CD1c-positive myeloid dendritic cell (primary cell): ENCODE measurements around the gene CELSR3.
A peak's percentile ranks its signal among the peaks of the same experiment; 100 is the strongest.

ENCODE experiments used
- DNase-seq: peaks from one replicate; pipeline ENCODE4 v3.0.0-alpha.2; 2016; ENCODE audit errors: extremely low spot score

CELSR3 gene

DNA sequence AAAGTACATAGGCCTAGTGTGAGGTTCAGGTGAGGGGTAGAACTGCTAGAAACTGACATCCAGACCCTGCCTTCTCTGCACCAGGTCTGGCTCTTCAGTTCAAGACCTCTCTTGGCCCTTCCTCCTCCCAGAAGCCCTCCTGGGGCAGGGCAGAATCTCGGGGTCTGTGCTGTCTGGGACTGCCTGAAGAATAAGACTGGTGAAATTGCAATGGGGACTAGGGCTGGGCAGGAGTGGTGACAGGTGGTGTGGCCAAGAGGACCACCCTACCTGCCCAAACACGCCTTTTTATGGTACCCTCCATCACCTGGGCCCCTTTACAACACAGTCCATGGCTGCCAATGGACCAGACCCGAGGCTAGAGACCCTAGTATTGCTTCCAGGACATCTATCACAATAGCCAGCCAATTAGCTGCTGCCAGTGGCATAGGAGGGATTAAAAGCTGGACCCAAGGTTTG lies 24.6 kb upstream of the CELSR3 start:
- DNase-seq = no peak

DNA sequence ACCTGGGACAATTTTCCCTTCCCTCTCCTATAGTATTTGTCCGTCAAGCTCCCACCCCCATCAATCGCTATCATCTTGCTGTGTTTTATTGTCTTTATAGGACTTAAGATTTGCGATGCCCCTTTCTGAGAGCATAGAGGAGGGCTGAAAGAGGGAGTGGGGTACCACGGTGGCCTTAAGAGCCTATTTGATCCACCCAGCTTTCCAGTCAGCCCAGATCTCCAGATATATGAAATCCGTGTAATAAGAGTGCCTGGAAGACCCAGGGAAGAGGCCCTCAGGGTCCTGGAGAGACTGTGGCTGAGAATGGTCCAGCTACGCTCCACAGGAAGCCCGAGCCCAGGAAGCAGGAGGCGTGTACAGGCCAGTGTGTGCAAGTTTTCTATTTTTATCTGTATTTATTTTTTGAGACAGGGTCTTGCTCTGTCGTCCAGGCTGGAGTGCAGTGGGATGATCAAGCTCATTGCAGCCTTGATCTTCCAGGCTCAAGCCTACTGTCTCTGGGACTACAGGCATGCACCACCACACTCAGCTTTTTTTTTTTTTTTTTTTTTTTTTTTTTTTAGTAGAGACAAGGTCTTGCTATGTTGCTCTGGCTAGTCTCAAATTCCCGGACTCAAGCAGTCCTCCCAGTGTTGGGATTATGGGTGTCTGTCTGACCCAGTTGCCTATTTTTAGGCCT lies 24.0 kb upstream of the CELSR3 start:
- no peak for DNase-seq

DNA sequence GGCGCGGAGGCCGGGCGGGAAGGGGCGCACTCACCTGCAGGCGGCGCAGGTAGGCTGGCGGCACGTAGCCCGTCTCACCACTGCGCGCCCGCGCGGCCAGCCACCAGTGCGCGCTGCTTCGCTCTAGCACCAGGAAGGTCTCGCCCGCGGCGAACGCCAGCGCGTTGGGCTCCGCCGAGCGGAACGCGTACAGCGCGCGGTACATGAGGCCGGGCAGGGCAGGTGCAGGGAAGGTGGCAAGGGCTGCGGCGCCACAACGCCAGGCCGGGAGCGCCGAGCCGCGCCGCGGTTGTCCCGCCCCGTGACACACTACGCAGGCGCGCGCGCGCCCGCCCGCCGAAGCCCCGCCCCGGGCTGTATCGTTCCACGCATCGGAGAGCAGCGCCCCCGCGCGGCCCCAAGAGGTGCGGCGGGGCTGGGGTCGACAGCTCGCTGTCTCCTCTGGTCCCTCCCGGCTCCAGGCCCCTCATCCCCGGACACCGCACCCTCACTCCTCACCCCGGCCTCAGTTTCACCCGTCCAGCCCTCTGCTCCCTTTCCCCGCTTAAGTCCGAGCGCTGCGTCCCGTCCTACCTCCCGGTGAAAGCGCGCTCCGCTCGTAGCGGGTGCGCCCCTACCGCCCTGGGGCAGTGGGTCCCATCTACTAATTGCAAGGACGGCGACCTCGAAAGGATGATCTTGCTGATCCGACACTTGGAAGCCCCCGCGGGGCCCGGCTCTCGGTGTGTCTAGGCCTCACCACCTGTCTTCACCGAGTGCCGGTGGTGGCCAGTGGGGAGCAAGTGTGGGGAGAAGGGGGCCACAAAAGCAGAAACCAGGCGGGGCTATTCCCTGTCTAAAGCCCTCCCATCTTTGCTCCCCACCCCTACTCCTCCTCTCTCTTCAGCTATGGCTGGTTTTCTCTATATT lies 23.2 kb upstream of the CELSR3 start, which contains the start of gene NCKIPSD:
NCKIPSD (minus strand) TSS at position 313 of the 909 bp plus-strand sequence; CDS start at position 205, 108 bp downstream.
- DNase-seq = peak; percentile 96

DNA sequence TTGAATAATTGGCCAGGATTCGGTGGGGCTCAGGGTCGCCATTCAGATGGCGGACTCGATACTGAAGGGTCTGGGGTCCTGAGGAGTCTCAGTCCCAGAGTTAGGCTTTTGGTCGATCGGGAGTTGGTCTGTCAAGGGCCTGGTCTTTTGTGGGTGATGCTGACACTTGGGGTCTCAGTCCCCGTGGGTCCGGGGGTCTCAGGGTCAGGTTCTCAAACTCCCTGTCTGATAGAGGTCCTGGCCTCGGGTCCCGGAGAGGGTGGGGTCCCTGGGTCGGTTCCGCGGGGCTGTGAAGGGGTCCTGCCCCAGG lies 22.6 kb upstream of the CELSR3 start:
- DNase-seq = no peak

DNA sequence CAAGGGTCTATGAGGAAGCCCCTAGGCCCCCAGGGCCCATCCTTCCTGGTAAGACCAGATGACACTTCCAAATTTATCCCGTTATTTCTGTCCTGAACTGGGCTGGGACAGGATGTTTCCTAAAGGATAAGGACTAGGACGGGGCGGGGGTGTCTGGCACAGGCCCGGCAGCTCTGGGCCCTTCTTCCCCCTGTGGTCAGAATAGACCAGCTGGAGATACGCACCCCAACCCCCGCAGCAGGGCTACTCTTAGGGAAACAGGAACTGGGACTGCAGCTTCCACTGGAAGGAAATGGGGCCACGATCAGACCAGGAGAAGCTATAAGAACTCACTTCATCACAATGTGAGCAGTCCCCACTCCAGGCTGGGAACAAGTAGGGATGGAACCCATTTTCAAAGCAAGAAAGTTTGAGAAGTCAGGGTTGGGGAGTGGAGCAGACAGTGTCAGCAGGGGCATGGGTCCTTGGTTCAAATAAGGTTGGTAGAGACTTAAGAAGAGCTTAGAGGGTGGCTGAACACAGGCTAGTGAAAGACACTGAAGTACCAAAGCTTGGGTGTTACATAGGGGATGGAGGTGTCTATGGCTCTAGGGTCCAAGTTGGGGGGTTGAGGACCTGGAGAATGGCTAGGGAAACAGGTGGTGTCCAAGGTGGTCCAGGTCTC lies 21.9 kb upstream of the CELSR3 start:
- DNase-seq = peak; percentile 88

DNA sequence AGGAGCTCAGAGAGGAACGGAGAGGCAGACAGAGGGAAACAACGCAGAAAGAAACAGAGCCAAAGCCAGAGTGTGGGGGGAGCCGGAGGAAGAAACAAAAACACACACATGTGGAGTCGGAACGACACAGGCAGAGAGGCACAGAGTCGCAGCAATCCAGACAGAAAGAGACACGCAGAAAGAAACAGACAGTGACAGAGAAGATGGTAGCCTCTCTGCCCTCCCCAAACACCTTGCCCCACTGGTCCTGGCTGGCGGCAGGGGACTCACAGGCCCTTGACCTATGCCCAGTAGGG lies 21.3 kb upstream of the CELSR3 start:
- no peak for DNase-seq

DNA sequence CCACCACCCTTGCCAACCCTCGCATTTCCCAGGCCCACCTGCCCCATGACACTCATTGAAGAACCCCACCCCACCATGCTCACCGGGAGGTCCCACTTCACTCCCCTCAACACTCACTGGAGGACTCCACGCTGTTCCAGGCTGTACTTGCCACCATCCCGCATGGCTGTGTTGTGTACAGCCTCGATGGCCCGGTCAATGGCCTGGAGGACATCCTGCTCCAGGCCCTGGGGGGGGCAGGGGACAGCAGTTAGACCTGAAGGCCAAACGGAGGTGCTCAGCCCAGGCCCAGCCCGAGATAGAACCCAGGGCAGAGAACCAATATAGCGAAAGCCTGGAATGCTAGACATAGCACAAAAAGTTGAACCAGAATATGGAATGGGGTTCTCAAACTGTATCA lies 20.1 kb upstream of the CELSR3 start:
- DNase-seq = no peak

DNA sequence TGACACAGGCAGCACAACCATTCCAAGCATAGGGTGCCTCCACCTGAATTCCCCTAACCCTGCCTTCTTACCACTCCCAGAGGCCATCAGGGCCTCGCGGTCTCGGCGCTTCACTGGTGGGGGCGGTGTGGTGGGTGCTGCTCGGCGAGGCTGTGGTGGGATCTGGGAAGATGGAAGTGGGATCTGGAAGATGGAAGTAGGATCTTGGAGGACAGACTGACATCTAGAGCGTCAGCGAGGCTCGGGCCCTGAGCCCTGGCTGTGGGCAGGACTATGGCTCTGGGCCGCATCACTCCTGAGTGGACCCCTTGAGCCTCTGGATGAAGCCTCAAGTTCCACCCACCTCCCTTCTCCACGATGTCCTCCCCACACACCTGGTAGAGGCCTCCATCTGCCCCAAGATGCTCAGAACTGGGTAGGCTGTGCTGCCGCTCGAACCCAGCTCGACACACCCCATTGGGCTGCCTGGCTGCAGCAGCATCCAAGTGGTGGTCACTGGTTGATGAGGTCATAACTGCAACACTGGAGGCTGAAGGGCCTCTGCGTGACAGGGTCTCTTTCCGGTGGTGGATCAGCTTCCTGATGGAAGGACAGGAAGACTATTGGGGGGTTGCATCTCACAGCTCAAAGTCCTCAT lies 19.4 kb upstream of the CELSR3 start:
- no peak for DNase-seq

DNA sequence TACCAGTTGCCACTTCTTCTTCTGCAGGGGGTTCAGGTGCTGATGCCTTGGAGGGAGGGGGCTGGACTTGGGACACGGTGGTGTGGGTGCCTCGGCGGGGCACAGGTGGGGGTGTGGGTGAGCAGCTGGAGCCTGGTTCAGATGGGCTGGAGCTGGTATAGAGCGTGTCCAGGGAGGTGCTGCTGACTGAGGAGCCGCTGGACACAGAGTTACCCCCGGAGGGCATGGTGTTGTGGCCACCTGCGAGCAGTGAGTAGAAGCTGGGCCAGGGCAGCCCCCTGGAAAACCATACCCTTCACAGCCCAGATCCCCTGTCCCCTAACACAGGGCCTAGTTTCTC lies 18.8 kb upstream of the CELSR3 start:
- DNase-seq = no peak

DNA sequence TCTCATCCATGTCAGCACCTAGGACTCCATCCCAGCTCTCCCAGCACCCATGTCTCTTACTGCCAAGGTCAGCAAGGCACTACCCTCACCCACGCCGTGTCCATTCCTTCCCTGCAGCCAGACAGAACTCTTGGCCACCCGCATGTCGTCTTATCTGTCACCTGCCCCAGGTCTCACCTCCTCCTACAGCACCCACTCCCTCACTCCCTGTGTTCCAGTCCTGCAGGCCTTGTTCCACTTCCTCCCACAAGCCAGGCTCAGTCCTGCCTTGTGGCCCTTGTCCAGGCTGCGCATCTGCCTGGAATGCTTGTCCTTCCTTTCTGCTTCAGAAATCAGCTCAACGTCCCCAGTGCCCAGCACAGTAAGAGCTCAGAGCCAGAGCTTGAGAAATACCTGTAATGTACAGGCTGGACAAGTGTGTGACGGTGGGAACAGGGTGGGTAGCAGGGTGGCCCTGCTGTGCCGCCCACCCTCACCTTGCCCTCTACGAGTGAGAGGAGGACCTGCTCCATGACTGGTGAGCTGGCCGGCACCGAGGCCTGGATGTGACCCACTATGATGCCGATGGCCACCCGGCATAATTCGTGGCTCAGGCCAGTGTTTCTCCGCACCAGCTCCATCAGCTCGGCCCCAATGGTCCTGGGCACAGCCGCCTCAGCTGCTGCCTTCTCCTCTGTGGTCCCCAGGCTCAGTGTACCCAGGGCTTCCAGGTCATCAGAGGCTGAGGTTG lies 18.3 kb upstream of the CELSR3 start:
- no peak for DNase-seq

DNA sequence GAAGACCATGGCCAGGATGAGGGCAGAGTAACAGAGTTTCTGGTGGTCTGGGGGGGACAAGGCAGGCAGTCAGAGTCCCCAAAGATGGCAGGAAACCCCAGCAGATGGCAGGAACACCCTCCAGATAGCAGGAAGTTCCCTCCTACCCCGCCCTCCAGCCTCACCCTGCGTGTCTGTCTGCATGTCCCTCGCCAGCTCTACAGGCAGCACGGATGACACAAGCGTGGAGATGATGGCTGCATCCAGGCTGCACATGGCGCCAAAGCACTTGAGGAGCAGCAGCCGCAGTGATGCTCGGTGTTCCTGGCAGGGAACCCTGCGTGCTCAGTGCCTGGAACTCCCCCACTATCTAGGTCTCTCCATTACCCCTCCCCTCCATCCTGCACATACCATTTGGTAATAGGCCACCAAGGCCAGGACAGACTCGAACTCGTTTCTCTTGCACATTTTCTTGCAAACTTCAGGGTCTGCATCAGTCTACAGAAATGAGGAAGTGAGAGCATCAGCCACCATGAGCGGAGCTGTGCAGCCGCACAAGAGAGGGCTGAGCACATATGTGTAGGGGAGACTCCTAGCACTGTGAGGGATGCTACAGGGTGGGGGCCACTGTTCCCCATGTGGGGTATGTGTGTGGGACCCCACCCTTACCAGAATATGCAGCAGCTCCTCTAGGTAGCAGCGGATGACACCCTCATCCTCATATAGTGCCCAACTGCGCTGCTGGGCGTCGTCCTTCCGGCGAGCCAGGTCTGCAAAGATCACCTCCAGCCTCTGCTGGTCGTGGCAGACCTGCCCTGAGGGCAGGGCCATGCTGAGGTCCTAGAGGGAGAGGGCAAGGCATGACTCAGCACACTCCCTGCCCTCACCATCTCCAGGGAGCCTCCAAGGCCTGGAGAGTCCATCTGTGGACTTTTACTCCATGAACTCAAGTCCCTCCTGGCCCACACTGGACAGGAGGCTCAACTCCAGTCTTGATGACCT lies 17.0 kb upstream of the CELSR3 start:
- peak; percentile 26 for DNase-seq

DNA sequence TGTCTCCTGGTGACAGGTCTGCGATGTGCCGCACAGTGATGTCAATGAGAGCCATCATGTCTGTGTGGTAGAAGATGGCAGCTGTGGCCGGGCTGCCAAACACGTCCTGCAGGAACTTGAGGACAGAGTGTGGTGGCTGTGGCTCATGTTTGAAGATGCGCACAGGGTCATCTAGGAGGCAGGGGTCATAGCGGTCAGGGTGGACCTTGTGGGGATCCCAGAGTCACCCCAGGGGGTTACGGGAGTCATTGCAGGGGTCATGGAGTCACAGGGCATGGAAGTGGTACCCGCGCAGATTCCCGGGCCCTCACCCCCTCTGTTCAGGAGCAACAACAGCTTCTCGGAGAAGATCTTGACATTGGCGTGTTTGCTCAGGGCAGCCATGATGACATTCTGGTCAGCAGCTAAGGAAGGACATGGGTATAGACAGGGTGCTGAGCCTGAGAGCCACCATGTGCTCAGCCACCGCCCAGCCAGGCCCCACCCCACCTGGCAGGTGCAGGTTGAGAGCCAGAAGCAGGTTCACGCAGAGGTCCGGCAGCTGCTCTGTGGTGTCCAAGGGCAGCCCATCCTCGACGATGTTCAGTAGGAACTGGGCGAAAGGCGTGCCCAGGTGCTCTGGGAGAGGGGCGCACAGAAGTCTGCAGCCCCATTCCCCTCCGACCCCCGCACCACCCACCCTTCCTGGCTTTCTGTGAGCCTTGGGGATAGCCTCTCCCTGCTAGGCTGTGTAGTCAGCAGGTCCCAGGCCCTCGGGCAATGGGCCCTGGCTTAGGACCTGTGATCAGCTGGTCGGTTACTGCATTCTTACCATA lies 16.1 kb upstream of the CELSR3 start:
- no peak for DNase-seq

DNA sequence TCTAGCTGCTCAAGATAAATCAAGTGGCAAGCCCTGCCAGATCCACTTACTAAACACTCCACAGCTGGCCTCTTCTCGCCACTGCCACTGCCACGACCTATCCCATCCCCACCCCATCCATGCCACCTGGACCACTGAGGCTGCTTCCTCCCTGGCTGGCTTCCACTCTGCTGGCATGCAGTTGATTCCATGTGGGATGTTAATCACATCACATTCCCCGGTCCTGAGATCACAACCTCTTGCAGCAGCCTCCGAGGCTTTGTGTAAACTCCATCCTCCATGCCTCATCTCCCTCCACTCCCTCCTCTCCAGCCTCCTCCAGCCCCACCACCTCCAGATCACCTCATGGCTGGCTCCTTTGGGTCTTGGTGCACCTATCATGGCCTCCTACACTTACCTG lies 15.4 kb upstream of the CELSR3 start:
- no peak for DNase-seq

DNA sequence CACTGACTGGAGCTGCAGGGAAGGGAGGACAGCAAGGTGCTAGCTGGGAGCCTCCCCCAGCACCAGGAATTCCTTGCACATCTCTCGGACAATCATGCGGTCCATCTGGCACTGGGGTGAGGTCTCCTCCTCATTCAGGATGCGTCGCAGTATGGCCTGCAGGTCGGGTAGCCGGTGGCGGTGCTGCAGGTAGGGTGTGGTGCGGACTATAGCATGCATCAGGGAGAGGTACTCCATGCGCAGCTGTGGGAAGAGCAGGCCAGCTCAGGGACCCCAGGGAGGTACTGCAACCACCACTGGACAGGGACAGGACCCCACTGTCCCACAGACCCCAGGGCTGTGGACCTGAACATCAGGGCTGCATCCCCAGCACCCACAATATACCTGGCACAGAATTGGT lies 11.8 kb upstream of the CELSR3 start:
- no peak for DNase-seq

DNA sequence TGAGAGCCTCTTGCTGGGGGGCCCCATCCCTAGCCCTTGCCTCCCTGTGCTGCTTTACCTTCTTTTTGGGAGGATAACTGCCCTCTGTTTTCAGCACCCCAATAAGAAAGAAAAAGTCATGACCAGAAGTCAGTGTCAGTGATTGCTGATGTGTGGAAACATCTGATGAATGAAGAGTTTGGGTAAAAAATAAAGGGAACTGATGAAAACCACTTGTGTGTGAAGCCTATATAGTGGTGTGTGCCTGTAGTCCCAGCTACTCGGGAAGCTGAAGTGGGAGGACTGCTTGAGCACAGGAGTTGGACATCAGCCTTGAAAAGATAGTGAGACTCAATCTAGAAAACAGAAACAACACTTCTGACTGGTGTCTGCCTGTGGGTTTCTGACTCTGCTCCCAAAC lies 9.8 kb upstream of the CELSR3 start:
- DNase-seq = no peak

DNA sequence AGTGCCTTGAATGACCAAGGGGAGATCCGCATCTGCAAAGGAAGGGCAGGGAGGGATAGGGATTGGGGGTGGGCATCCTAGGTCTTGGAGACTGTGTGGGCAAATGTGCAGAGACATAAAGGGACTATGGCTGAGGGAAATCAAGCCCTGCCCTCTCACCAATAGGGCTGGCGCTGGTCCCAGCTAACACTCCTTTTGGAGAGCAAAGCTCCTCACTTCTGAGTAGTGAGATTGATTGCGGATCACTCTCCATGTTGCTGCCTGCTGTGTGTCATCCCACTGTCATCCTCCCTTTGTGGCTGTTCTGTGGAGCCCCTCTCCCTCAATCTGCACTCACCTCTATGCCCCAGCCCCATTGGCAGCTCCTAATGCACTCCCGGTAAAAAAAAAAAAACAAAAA lies 2.2 kb upstream of the CELSR3 start:
- DNase-seq = no peak

DNA sequence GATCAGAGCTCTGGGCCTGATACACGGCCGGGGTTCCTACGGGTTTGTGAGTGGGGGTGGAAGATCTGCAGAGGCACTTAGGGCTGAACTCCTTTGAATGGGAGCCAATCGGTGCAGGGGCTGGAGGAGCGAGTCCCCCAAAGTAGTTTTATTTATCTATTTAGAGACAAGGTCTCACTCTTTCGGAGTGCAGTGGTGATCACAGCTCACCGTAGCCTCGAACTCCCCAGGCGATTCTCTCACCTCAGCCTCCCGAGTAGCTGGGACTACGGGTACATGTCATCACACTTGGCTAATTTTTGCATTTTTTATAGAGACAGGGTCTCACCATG lies 1.6 kb upstream of the CELSR3 start:
- DNase-seq = no peak

DNA sequence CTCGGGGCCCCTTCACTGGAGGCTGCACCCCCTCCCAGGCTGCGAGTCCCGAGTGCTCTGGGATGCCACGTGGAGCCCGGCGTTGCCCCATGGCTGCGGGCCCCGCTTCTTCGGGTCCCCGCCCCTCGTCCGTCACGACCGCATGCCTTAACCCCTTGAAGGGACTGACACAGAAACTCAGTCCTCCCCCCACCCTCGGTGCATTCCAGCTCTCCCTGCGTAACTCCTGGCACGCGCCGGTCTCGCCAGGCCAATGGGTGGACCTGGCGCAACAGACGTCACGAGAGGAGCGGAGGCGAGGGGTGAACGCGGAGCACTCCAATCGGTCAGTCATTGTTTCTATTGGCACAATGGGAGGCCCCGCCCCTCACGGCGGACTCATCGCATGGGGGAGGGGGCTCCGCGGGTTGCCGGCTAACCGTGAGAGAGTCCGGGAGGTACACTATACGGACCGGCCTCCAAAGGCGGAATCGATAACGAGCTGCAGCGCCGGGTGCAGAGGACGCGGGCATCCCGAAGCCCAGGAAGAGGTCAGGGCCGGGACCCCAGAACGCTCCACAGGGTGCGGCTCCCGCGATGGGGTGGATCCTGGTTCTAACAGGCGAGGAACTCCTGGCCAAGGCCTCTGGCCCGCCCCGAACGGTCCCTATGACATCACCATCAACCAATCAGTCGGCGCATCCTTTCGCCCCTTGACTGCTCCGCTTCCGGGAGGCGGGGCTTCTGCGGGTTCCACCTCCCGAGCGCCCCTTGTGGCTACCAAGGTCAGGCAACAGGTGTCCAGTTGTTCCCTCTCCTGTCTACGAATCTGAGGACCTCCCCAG lies 1.0 kb upstream of the CELSR3 start:
- peak; percentile 96 for DNase-seq

DNA sequence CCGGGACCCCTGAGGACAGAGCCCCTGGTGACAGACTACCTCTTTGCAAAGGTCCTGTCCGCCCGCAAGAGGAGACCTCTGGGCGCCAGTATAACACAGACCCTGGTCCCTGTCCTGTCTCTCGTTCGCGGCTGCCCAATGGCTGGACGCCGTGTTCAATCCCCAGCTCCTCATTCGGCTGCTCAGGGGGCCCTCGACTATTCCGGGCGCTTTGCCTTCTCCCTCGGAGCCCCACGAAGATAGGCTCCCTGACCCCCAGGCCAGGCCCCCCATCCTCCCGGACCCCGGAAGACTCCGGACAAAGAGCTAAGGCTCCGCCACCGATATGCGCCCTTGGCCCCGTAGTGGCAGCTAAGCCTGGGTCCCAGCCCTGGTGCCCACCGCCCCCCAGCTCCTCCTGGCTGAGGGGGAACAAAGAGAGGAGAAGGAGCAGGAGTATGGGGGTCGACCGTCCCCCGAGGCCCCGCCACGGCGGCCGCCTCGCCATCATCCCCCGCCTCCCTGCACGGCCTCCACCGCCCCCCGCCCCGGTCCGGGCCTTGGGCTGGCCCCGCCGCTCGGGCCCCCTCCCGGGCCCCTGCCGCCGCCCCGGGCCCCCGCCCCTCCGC lies 437 bp downstream of the CELSR3 start:
- no peak for DNase-seq
